WTC11 (cell line): ENCODE data around the gene UMAD1.

Source experiments
- CREB1 ChIP-seq: sonication (generic); formaldehyde crosslinking; IDR thresholded peaks from 2 replicates; pipeline ENCODE4 v1.8.0; 2023; ENCODE audit warnings: mild to moderate bottlenecking, missing genetic modification reagents
- ETV6 ChIP-seq: sonication (generic); formaldehyde crosslinking; IDR thresholded peaks from 2 replicates; pipeline ENCODE4 v1.8.1; 2022; ENCODE audit warnings: mild to moderate bottlenecking, missing genetic modification reagents
- FOXP1 ChIP-seq: sonication (generic); formaldehyde crosslinking; IDR thresholded peaks from 2 replicates; pipeline ENCODE4 v1.8.0; 2022; ENCODE audit warnings: missing genetic modification reagents, mild to moderate bottlenecking, moderate library complexity, borderline replicate concordance
- JUN ChIP-seq: sonication (generic); formaldehyde crosslinking; IDR thresholded peaks from 2 replicates; pipeline ENCODE4 v1.8.0; 2023; ENCODE audit warnings: mild to moderate bottlenecking, missing genetic modification reagents
- TCF7 ChIP-seq: sonication (generic); formaldehyde crosslinking; IDR thresholded peaks from 2 replicates; pipeline ENCODE4 v1.8.0; 2022; ENCODE audit warnings: mild to moderate bottlenecking, low read depth, missing genetic modification reagents, moderate library complexity
- TF ChIP-seq, protein P1 (sequence below): fragments of 250-450 bp; sonication (Bioruptor Pico); IDR thresholded peaks from 2 replicates; pipeline ENCODE4 v2.1.2; 2022; ENCODE audit warnings: mild to moderate bottlenecking, moderate library complexity
- TF ChIP-seq, protein P2 (sequence below): sonication (generic); formaldehyde crosslinking; IDR thresholded peaks from 2 replicates; pipeline ENCODE4 v1.8.0; 2022; ENCODE audit warnings: mild to moderate bottlenecking, missing genetic modification reagents
- TF ChIP-seq, protein P3 (sequence below): sonication (generic); formaldehyde crosslinking; IDR thresholded peaks from 2 replicates; pipeline ENCODE4 v1.8.1; 2023; ENCODE audit warnings: mild to moderate bottlenecking, missing genetic modification reagents, moderate library complexity
- TF ChIP-seq, protein P4 (sequence below): sonication (generic); formaldehyde crosslinking; IDR thresholded peaks from 2 replicates; pipeline ENCODE4 v1.8.0; 2022; ENCODE audit warnings: mild to moderate bottlenecking, missing genetic modification reagents
- TF ChIP-seq, protein P5 (sequence below): fragments of 200-600 bp; IDR thresholded peaks from 2 replicates; pipeline ENCODE4 v1.8.0; 2022; ENCODE audit warnings: antibody characterized with exemption
- TF ChIP-seq, protein P6 (sequence below): sonication (generic); formaldehyde crosslinking; IDR thresholded peaks from 2 replicates; pipeline ENCODE4 v1.8.1; 2022; ENCODE audit warnings: mild to moderate bottlenecking, missing genetic modification reagents, moderate library complexity, borderline replicate concordance
- TF ChIP-seq, protein P7 (sequence below): sonication (generic); formaldehyde crosslinking; IDR thresholded peaks from 2 replicates; pipeline ENCODE4 v1.8.0; 2022; ENCODE audit warnings: missing genetic modification reagents

DNA sequence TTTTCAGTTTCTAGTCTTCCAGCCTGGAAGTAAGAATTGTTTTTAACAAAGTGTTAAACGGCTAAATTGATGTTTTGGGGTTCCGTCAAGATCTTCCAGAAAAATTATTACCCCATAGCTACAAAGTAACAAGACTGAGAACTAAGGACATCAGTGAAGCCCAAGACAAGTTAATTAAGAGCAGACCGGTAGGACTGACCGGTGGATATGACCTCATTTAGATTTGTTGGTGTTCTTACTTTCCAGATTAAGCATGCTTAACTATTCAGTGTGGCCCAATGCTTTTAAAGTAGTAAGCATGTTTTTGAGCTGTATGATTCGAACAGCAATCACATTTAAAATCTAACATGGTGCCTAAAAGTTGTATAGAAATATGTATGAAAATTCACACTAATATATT, 151.0 kb downstream of the UMAD1 start:
- TF ChIP-seq, protein P1, sequence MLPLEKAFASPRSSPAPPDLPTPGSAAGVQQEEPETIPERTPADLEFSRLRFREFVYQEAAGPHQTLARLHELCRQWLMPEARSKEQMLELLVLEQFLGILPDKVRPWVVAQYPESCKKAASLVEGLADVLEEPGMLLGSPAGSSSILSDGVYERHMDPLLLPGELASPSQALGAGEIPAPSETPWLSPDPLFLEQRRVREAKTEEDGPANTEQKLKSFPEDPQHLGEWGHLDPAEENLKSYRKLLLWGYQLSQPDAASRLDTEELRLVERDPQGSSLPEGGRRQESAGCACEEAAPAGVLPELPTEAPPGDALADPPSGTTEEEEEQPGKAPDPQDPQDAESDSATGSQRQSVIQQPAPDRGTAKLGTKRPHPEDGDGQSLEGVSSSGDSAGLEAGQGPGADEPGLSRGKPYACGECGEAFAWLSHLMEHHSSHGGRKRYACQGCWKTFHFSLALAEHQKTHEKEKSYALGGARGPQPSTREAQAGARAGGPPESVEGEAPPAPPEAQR (CRISPR knock-in tag), result no peak
- TF ChIP-seq JUN (no peak), FOXP1 (no peak), CREB1 (CRISPR knock-in tag) (no peak), TCF7 (no peak), ETV6 (CRISPR knock-in tag) (no peak)
- TF ChIP-seq, protein P2, sequence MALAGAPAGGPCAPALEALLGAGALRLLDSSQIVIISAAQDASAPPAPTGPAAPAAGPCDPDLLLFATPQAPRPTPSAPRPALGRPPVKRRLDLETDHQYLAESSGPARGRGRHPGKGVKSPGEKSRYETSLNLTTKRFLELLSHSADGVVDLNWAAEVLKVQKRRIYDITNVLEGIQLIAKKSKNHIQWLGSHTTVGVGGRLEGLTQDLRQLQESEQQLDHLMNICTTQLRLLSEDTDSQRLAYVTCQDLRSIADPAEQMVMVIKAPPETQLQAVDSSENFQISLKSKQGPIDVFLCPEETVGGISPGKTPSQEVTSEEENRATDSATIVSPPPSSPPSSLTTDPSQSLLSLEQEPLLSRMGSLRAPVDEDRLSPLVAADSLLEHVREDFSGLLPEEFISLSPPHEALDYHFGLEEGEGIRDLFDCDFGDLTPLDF (CRISPR knock-in tag), result no peak
- TF ChIP-seq, protein P3, sequence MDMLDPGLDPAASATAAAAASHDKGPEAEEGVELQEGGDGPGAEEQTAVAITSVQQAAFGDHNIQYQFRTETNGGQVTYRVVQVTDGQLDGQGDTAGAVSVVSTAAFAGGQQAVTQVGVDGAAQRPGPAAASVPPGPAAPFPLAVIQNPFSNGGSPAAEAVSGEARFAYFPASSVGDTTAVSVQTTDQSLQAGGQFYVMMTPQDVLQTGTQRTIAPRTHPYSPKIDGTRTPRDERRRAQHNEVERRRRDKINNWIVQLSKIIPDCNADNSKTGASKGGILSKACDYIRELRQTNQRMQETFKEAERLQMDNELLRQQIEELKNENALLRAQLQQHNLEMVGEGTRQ (CRISPR knock-in tag), result no peak
- TF ChIP-seq, protein P4, sequence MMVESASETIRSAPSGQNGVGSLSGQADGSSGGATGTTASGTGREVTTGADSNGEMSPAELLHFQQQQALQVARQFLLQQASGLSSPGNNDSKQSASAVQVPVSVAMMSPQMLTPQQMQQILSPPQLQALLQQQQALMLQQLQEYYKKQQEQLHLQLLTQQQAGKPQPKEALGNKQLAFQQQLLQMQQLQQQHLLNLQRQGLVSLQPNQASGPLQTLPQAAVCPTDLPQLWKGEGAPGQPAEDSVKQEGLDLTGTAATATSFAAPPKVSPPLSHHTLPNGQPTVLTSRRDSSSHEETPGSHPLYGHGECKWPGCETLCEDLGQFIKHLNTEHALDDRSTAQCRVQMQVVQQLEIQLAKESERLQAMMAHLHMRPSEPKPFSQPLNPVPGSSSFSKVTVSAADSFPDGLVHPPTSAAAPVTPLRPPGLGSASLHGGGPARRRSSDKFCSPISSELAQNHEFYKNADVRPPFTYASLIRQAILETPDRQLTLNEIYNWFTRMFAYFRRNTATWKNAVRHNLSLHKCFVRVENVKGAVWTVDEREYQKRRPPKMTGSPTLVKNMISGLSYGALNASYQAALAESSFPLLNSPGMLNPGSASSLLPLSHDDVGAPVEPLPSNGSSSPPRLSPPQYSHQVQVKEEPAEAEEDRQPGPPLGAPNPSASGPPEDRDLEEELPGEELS (CRISPR knock-in tag), result no peak
- TF ChIP-seq, protein P5, sequence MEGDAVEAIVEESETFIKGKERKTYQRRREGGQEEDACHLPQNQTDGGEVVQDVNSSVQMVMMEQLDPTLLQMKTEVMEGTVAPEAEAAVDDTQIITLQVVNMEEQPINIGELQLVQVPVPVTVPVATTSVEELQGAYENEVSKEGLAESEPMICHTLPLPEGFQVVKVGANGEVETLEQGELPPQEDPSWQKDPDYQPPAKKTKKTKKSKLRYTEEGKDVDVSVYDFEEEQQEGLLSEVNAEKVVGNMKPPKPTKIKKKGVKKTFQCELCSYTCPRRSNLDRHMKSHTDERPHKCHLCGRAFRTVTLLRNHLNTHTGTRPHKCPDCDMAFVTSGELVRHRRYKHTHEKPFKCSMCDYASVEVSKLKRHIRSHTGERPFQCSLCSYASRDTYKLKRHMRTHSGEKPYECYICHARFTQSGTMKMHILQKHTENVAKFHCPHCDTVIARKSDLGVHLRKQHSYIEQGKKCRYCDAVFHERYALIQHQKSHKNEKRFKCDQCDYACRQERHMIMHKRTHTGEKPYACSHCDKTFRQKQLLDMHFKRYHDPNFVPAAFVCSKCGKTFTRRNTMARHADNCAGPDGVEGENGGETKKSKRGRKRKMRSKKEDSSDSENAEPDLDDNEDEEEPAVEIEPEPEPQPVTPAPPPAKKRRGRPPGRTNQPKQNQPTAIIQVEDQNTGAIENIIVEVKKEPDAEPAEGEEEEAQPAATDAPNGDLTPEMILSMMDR, result no peak
- TF ChIP-seq, protein P6, sequence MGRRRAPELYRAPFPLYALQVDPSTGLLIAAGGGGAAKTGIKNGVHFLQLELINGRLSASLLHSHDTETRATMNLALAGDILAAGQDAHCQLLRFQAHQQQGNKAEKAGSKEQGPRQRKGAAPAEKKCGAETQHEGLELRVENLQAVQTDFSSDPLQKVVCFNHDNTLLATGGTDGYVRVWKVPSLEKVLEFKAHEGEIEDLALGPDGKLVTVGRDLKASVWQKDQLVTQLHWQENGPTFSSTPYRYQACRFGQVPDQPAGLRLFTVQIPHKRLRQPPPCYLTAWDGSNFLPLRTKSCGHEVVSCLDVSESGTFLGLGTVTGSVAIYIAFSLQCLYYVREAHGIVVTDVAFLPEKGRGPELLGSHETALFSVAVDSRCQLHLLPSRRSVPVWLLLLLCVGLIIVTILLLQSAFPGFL, result no peak
- TF ChIP-seq, protein P7, sequence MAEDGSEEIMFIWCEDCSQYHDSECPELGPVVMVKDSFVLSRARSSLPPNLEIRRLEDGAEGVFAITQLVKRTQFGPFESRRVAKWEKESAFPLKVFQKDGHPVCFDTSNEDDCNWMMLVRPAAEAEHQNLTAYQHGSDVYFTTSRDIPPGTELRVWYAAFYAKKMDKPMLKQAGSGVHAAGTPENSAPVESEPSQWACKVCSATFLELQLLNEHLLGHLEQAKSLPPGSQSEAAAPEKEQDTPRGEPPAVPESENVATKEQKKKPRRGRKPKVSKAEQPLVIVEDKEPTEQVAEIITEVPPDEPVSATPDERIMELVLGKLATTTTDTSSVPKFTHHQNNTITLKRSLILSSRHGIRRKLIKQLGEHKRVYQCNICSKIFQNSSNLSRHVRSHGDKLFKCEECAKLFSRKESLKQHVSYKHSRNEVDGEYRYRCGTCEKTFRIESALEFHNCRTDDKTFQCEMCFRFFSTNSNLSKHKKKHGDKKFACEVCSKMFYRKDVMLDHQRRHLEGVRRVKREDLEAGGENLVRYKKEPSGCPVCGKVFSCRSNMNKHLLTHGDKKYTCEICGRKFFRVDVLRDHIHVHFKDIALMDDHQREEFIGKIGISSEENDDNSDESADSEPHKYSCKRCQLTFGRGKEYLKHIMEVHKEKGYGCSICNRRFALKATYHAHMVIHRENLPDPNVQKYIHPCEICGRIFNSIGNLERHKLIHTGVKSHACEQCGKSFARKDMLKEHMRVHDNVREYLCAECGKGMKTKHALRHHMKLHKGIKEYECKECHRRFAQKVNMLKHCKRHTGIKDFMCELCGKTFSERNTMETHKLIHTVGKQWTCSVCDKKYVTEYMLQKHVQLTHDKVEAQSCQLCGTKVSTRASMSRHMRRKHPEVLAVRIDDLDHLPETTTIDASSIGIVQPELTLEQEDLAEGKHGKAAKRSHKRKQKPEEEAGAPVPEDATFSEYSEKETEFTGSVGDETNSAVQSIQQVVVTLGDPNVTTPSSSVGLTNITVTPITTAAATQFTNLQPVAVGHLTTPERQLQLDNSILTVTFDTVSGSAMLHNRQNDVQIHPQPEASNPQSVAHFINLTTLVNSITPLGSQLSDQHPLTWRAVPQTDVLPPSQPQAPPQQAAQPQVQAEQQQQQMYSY (CRISPR knock-in tag), result no peak
